HepG2 (cell line): ENCODE measurements around the gene UTRN. TPM values are rescaled to one million over a fixed set of nuclear protein-coding genes. Genes with fewer than 3 reads are reported as not detected.
A peak's percentile ranks its signal among the peaks of the same experiment; 100 is the strongest.

Source experiments
- ATRX ChIP-seq: sonication (generic); formaldehyde crosslinking; IDR thresholded peaks from 2 replicates; pipeline ENCODE4 v1.4.0; 2020; ENCODE audit warnings: missing genetic modification reagents, borderline replicate concordance
- CHD2 ChIP-seq: IDR thresholded peaks from 2 replicates; pipeline ENCODE4 v1.6.1; 2011; ENCODE audit warnings: low read depth, low read length, improper control_type of control experiment
- ELF4 ChIP-seq: sonication (generic); formaldehyde crosslinking; IDR thresholded peaks from 2 replicates; pipeline ENCODE4 v1.5.0; 2020; ENCODE audit warnings: missing genetic modification reagents, mild to moderate bottlenecking, moderate library complexity, borderline replicate concordance
- ELK4 ChIP-seq: sonication (generic); formaldehyde crosslinking; IDR thresholded peaks from 2 replicates; pipeline ENCODE4 v1.9.0; 2021; ENCODE audit warnings: missing genetic modification reagents, borderline replicate concordance
- GATAD1 ChIP-seq: IDR thresholded peaks from 2 replicates; pipeline ENCODE4 v1.6.1; 2016; ENCODE audit warnings: missing genetic modification reagents, missing compliant biosample characterization
- GPN1 ChIP-seq: sonication (generic); formaldehyde crosslinking; IDR thresholded peaks from 2 replicates; pipeline ENCODE4 v1.5.1; 2020; ENCODE audit warnings: missing genetic modification reagents, borderline replicate concordance
- HMG20B ChIP-seq: conservative IDR thresholded peaks from 2 replicates; pipeline ENCODE4 v1.6.1; 2016; ENCODE audit warnings: missing genetic modification reagents, missing compliant biosample characterization
- HNF4A ChIP-seq: sonication (generic); formaldehyde crosslinking; IDR thresholded peaks from 2 replicates; pipeline ENCODE4 v1.4.0; 2020; ENCODE audit warnings: missing genetic modification reagents
- HNRNPK ChIP-seq: fragments of 200-400 bp; formaldehyde crosslinking; IDR thresholded peaks from 2 replicates; pipeline ENCODE4 v1.6.1; 2018; ENCODE audit warnings: low read length, low read depth, moderate library complexity, mild to moderate bottlenecking; ENCODE audit not compliant: poor library complexity, severe bottlenecking
- HNRNPUL1 ChIP-seq: fragments of 200-400 bp; formaldehyde crosslinking; IDR thresholded peaks from 2 replicates; pipeline ENCODE4 v1.6.1; 2017; ENCODE audit warnings: low read depth, mild to moderate bottlenecking, low read length, moderate library complexity
- KAT7 ChIP-seq: IDR thresholded peaks from 2 replicates; pipeline ENCODE4 v1.6.1; 2018; ENCODE audit warnings: borderline replicate concordance, missing compliant biosample characterization
- KLF13 ChIP-seq: sonication (generic); formaldehyde crosslinking; IDR thresholded peaks from 2 replicates; pipeline ENCODE4 v1.4.0; 2020; ENCODE audit warnings: mild to moderate bottlenecking, missing genetic modification reagents
- MEIS1 ChIP-seq: sonication (generic); formaldehyde crosslinking; IDR thresholded peaks from 2 replicates; pipeline ENCODE4 v1.9.0; 2021; ENCODE audit warnings: mild to moderate bottlenecking, missing genetic modification reagents, moderate library complexity, borderline replicate concordance
- NR1H2 ChIP-seq: sonication (generic); formaldehyde crosslinking; IDR thresholded peaks from 2 replicates; pipeline ENCODE4 v1.8.1; 2022; ENCODE audit warnings: low read depth, missing genetic modification reagents, borderline replicate concordance
- NR3C1 ChIP-seq: sonication (generic); formaldehyde crosslinking; IDR thresholded peaks from 2 replicates; pipeline ENCODE4 v1.4.0; 2020; ENCODE audit warnings: missing genetic modification reagents
- TCF7L2 ChIP-seq: IDR thresholded peaks from 2 replicates; pipeline ENCODE4 v1.6.1; 2011; ENCODE audit warnings: mild to moderate bottlenecking, low read depth, low read length, moderate library complexity
- TOE1 ChIP-seq: sonication (generic); formaldehyde crosslinking; IDR thresholded peaks from 2 replicates; pipeline ENCODE4 v1.4.0; 2020; ENCODE audit warnings: mild to moderate bottlenecking, missing genetic modification reagents
- TOPORS ChIP-seq: sonication (generic); formaldehyde crosslinking; IDR thresholded peaks from 2 replicates; pipeline ENCODE4 v1.8.0; 2023; ENCODE audit warnings: mild to moderate bottlenecking, missing genetic modification reagents
- TP53 ChIP-seq: sonication (generic); formaldehyde crosslinking; conservative IDR thresholded peaks from 2 replicates; pipeline ENCODE4 v1.4.0; 2020; ENCODE audit warnings: missing genetic modification reagents
- ZBTB49 ChIP-seq: sonication (generic); formaldehyde crosslinking; IDR thresholded peaks from 2 replicates; pipeline ENCODE4 v1.4.0; 2020; ENCODE audit warnings: missing genetic modification reagents, borderline replicate concordance
- ZBTB7A ChIP-seq: sonication (generic); formaldehyde crosslinking; IDR thresholded peaks from 2 replicates; pipeline ENCODE4 v1.8.0; 2022; ENCODE audit warnings: mild to moderate bottlenecking, missing genetic modification reagents
- ZKSCAN1 ChIP-seq: fragments of 150-350 bp; IDR thresholded peaks from 2 replicates; pipeline ENCODE4 v1.6.1; 2014; ENCODE audit warnings: low read length
- ZNF17 ChIP-seq: sonication (generic); formaldehyde crosslinking; IDR thresholded peaks from 2 replicates; pipeline ENCODE4 v1.5.0; 2020; ENCODE audit warnings: mild to moderate bottlenecking, missing genetic modification reagents
- ZNF672 ChIP-seq: sonication (generic); formaldehyde crosslinking; IDR thresholded peaks from 2 replicates; pipeline ENCODE4 v1.8.1; 2022; ENCODE audit warnings: missing genetic modification reagents
- ZSCAN22 ChIP-seq: sonication (generic); formaldehyde crosslinking; IDR thresholded peaks from 2 replicates; pipeline ENCODE4 v1.4.0; 2020; ENCODE audit warnings: mild to moderate bottlenecking, missing genetic modification reagents
- polyA plus RNA-seq, 8 experiments: library from polyadenylated mRNA; depleted of rRNA in 3 of 8; stranded (reverse) in 7 of 8; unstranded in 1 of 8; fragments of >200 nt; fragmentation: Illumina TruSeq in 4 of 8; extraction: Trizol in 4 of 8; gene quantifications; 2 replicates each; pipeline versions ENCODE4 v1.2.1 to v1.2.3, GENCODE V29; 2011 to 2016; ENCODE audit warnings: low read depth in 4 of 8, missing spikeins in 1 of 8, mixed read lengths in 1 of 8; ENCODE audit not compliant: insufficient read depth in 1 of 8
- total RNA-seq, 5 experiments: library from RNA; depleted of rRNA; stranded (reverse); fragments of >200 nt; fragmentation: Illumina TruSeq; extraction: Trizol; gene quantifications; 2 replicates each; pipeline ENCODE4 v1.2.3, GENCODE V29; 2016; ENCODE audit warnings: low read depth in 1 of 5

UTRN gene
- total and polyA plus RNA-seq, 2 of the 13 experiments (the other 11 are each of a cell fraction or from before 2014, with no cell fraction given), result 102 to 116 TPM

GRCh38 chr6:144286503-144287393, 1.6 kb downstream of the UTRN start (continued):
- TF ChIP-seq ZBTB49 (CRISPR knock-in tag) (no peak), ZSCAN22 (CRISPR knock-in tag) (0 out of 2 replicates have a peak, but pooled peaks have one; percentile 17), ZBTB7A (CRISPR knock-in tag) (0 out of 2 replicates have a peak, but pooled peaks have one; percentile 49), ELF4 (CRISPR knock-in tag) (no peak), ZNF672 (CRISPR knock-in tag) (no peak), TP53 (CRISPR knock-in tag) (no peak), ELK4 (CRISPR knock-in tag) (no peak), MEIS1 (CRISPR knock-in tag) (no peak), ATRX (CRISPR knock-in tag) (no peak), CHD2 (no peak), TOPORS (no peak), KAT7 (CRISPR knock-in tag) (no peak; the same call in none of the 2 replicates), GPN1 (CRISPR knock-in tag) (peak; percentile 84; the same call in 1 of the 2 replicates), KLF13 (CRISPR knock-in tag) (no peak), GATAD1 (CRISPR knock-in tag) (no peak; the same call in 1 of the 2 replicates), ZKSCAN1 (0 out of 2 replicates have a peak, but pooled peaks have one; percentile 32), NR3C1 (CRISPR knock-in tag) (no peak), HNRNPK (no peak), HNRNPUL1 (no peak), HMG20B (CRISPR knock-in tag) (no peak; the same call in 1 of the 2 replicates), NR1H2 (CRISPR knock-in tag) (0 out of 2 replicates have a peak, but pooled peaks have one; percentile 61), HNF4A (CRISPR knock-in tag) (no peak; the same call in 1 of the 2 replicates), ZNF17 (CRISPR knock-in tag) (no peak), TCF7L2 (no peak), TOE1 (CRISPR knock-in tag) (peak; percentile 80; the same call in 1 of the 2 replicates)
